ENCODE results near the gene TNFRSF19. TPM values are rescaled to one million over a fixed set of nuclear protein-coding genes. Genes with fewer than 3 reads are reported as not detected.
A peak's percentile ranks its signal among the peaks of the same experiment; 100 is the strongest.

TNFRSF19 gene
- total and polyA plus RNA-seq, 8 donors: 1.5 to 14.1 (median 3.0) TPM

GRCh38 chr13:23667750-23668149 is 97.5 kb downstream of the TNFRSF19 start:
- TF ChIP-seq, protein P1, sequence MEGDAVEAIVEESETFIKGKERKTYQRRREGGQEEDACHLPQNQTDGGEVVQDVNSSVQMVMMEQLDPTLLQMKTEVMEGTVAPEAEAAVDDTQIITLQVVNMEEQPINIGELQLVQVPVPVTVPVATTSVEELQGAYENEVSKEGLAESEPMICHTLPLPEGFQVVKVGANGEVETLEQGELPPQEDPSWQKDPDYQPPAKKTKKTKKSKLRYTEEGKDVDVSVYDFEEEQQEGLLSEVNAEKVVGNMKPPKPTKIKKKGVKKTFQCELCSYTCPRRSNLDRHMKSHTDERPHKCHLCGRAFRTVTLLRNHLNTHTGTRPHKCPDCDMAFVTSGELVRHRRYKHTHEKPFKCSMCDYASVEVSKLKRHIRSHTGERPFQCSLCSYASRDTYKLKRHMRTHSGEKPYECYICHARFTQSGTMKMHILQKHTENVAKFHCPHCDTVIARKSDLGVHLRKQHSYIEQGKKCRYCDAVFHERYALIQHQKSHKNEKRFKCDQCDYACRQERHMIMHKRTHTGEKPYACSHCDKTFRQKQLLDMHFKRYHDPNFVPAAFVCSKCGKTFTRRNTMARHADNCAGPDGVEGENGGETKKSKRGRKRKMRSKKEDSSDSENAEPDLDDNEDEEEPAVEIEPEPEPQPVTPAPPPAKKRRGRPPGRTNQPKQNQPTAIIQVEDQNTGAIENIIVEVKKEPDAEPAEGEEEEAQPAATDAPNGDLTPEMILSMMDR (IDR thresholded peaks at IDR 0.05): no peak
- no peak for DNase-seq
- Histone ChIP-seq H3K4me1 (no peaks in the 10 kb centered on the region), H3K27ac (no peak overlapping the region), H3K4me3 (no peak overlapping the region), H3K9me3 (no peaks in the 10 kb centered on the region), H3K27me3 (no peaks in the 10 kb centered on the region), H3K36me3 (no peaks in the 10 kb centered on the region)
- no peak for ATAC-seq
- intact Hi-C loops (cut with DNase I): no loop called here
- no peak for FAIRE-seq
- 83 to 85% methylated on average over 6 of the region's 6 CpGs for WGBS, 2 donors

- intact Hi-C loops (cut with DNase I): no loop called here
- FAIRE-seq (no peak), ATAC-seq (no peak), DNase-seq (no peak)
- Histone ChIP-seq H3K4me3 (no peak overlapping the region), H3K27ac (no peak overlapping the region), H3K9me3 (no peaks in the 10 kb centered on the region), H3K36me3 (no peaks in the 10 kb centered on the region), H3K27me3 (no peaks in the 10 kb centered on the region), H3K4me1 (no peaks in the 10 kb centered on the region)
- TF ChIP-seq, protein P1 (IDR thresholded peaks at IDR 0.05): no peak
- WGBS, 2 donors: 81 to 89% methylated on average over 9 of the region's 9 CpGs
These were observed 98.3 kb downstream of the TNFRSF19 start for GRCh38 chr13:23668562-23668961.

GRCh38 chr13:23670793-23671192 is 100.6 kb downstream of the TNFRSF19 start:
- WGBS, 2 donors: 76 to 87% methylated on average over 7 of the region's 7 CpGs
- no peaks in the 10 kb centered on the region for H3K27me3 ChIP-seq
- no peaks in the 10 kb centered on the region for H3K36me3 ChIP-seq
- TF ChIP-seq, protein P1 (IDR thresholded peaks at IDR 0.05): no peak
- no peak overlapping the region for H3K27ac ChIP-seq
- FAIRE-seq (no peak), ATAC-seq (peak in 1 of 4 donors; percentile 8), DNase-seq (no peak)
- intact Hi-C loops (cut with DNase I): no loop called here
- H3K4me3 ChIP-seq: no peak overlapping the region
- H3K9me3 ChIP-seq: no peaks in the 10 kb centered on the region
- H3K4me1 ChIP-seq: no peaks in the 10 kb centered on the region

DNA sequence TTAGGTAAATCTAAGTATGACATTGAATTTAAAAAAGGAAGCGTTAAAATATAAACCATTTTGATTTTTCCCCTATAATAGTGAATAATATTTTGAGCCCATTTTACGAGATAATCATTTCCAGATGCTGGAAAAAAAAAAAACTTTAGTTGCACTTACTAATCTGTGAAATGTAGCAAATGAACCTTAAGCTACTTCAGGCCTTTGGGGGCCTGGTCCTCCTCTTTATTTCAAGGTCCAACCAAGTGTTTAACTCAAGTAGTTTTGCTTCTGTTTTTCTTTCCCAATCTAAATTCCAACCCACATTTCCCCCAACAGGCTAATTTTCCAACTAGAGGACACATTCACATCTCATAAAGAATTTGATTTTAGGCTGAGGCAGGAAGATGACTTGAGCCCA is 101.2 kb downstream of the TNFRSF19 start:
- no peak for FAIRE-seq
- DNase-seq: no peak
- no peak for ATAC-seq
- H3K27me3 ChIP-seq: no peaks in the 10 kb centered on the region
- H3K36me3 ChIP-seq: no peaks in the 10 kb centered on the region
- H3K9me3 ChIP-seq: no peaks in the 10 kb centered on the region
- intact Hi-C loops (cut with DNase I): no loop called here
- H3K4me1 ChIP-seq: no peaks in the 10 kb centered on the region
- no peak overlapping the region for H3K27ac ChIP-seq
- WGBS, 2 donors: 83% methylated on average over 2 of the region's 2 CpGs
- no peak overlapping the region for H3K4me3 ChIP-seq
- TF ChIP-seq, protein P1 (IDR thresholded peaks at IDR 0.05): no peak

DNA sequence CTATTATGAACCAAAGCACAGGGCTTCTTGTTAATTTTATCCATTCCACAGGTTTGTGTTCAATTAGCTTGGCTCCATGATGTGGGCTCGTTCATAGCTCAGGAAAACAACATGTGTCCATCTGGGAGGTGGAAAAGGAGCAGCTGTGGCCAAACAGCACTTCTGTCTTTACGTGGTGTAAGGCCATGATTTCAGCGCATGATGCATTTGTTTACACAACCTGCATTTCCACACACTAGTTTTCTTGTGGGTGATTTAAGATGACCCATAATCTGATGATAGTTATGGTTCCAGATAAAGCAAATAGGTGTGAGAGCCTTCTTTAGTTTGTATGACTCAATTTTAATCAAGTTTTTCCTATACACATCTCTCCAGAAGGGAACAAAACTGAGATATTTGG is 101.7 kb downstream of the TNFRSF19 start:
- no peak overlapping the region for H3K4me3 ChIP-seq
- no peaks in the 10 kb centered on the region for H3K36me3 ChIP-seq
- H3K27me3 ChIP-seq: no peaks in the 10 kb centered on the region
- DNase-seq (no peak), ATAC-seq (peak in 1 of 4 donors; percentile 31), FAIRE-seq (no peak)
- TF ChIP-seq, protein P1 (IDR thresholded peaks at IDR 0.05): no peak
- WGBS, 2 donors: 68 to 71% methylated on average over 3 of the region's 3 CpGs
- intact Hi-C loops (cut with DNase I): no loop called here
- H3K27ac ChIP-seq: no peak overlapping the region
- no peaks in the 10 kb centered on the region for H3K9me3 ChIP-seq
- H3K4me1 ChIP-seq: no peaks in the 10 kb centered on the region
